ENCODE results near the gene ANKRD16. TPM values are rescaled to one million over a fixed set of nuclear protein-coding genes. Genes with fewer than 3 reads are reported as not detected.

ANKRD16 gene
- total and polyA plus RNA-seq, 2 of the 13 experiments (the other 11 are each of a cell fraction or from before 2014, with no cell fraction given): 8.0 to 11.4 TPM

DNA sequence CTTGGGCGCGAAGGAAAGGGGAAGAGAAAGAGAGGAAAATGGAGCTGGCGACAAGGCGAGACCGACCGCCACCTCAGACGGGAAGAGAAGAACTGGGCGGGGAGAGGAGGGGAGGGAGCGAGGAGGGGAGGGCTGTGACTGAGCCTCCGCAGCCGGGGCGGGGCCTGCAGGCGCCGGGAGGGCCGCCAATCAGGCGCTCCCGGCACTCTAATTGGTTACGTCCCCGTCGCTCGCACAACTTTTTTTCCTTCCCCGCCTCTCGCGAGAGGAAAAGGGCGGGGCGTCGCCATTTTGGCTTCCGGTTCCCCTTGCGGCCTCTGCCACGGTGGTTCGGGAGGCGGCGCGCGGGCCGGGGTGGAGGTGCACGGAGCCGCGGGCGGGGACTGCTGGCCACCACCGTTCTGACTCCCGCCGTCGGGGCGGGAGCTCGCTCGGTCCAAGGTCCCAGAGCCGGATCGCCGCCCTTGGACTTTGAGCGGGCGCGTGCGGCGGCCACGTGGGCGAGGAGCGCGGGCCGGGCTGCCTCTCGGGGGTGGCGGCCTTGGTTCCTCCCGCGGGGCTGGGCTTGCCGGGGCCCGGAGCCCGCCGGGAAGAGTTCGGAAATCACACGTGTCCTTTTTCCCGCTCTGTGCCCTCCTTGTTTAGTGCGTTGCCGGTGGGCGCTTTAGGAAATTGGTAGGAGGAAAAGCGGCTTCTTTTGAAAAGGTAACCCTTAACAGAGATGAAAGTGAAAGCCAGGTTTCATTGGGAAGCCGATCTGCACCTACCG is 76.2 kb downstream of the ANKRD16 start, which contains the start of gene GDI2 (continued):
- no peak for TF ChIP-seq NFE2 (CRISPR knock-in tag; IDR thresholded peaks at IDR 0.05)
- TF ChIP-seq, protein P1, sequence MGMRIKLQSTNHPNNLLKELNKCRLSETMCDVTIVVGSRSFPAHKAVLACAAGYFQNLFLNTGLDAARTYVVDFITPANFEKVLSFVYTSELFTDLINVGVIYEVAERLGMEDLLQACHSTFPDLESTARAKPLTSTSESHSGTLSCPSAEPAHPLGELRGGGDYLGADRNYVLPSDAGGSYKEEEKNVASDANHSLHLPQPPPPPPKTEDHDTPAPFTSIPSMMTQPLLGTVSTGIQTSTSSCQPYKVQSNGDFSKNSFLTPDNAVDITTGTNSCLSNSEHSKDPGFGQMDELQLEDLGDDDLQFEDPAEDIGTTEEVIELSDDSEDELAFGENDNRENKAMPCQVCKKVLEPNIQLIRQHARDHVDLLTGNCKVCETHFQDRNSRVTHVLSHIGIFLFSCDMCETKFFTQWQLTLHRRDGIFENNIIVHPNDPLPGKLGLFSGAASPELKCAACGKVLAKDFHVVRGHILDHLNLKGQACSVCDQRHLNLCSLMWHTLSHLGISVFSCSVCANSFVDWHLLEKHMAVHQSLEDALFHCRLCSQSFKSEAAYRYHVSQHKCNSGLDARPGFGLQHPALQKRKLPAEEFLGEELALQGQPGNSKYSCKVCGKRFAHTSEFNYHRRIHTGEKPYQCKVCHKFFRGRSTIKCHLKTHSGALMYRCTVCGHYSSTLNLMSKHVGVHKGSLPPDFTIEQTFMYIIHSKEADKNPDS (CRISPR knock-in tag; IDR thresholded peaks at IDR 0.05): peak; percentile 77; the same call in 1 of the 2 replicates
- TF ChIP-seq ZNF790 (CRISPR knock-in tag; IDR thresholded peaks at IDR 0.05; ENCODE audit: borderline replicate concordance): peak; percentile 95; the same call in 1 of the 2 replicates
- TF ChIP-seq, protein P2, sequence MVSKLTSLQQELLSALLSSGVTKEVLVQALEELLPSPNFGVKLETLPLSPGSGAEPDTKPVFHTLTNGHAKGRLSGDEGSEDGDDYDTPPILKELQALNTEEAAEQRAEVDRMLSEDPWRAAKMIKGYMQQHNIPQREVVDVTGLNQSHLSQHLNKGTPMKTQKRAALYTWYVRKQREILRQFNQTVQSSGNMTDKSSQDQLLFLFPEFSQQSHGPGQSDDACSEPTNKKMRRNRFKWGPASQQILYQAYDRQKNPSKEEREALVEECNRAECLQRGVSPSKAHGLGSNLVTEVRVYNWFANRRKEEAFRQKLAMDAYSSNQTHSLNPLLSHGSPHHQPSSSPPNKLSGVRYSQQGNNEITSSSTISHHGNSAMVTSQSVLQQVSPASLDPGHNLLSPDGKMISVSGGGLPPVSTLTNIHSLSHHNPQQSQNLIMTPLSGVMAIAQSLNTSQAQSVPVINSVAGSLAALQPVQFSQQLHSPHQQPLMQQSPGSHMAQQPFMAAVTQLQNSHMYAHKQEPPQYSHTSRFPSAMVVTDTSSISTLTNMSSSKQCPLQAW (CRISPR knock-in tag; IDR thresholded peaks at IDR 0.05): peak; percentile 67
- TF ChIP-seq ZNF766 (CRISPR knock-in tag; IDR thresholded peaks at IDR 0.05; ENCODE audit: borderline replicate concordance): peak; percentile 96; the same call in 1 of the 2 replicates
- 0 out of 2 replicates have a peak, but pooled peaks have one; percentile 9 for TF ChIP-seq SMAD9 (CRISPR knock-in tag; IDR thresholded peaks at IDR 0.05)
- no peak for TF ChIP-seq PAF1 (CRISPR knock-in tag; IDR thresholded peaks at IDR 0.05)
- TF ChIP-seq ZNF205 (CRISPR knock-in tag; IDR thresholded peaks at IDR 0.05): no peak; the same call in 1 of the 2 replicates
- TF ChIP-seq ZNF768 (CRISPR knock-in tag; IDR thresholded peaks at IDR 0.05): peak; percentile 79
- TF ChIP-seq STAT5B (CRISPR knock-in tag; IDR thresholded peaks at IDR 0.05): no peak
- TF ChIP-seq SALL2 (CRISPR knock-in tag; IDR thresholded peaks at IDR 0.05): peak; percentile 64; the same call in 1 of the 2 replicates
- TF ChIP-seq NR2F2 (IDR thresholded peaks at IDR 0.05; ENCODE audit: borderline replicate concordance, low read depth): no peak
- no peak; the same call in 1 of the 2 replicates for TF ChIP-seq RFX5 (IDR thresholded peaks at IDR 0.05; ENCODE audit: low read depth, low read length)
- TF ChIP-seq MAFG (CRISPR knock-in tag; IDR thresholded peaks at IDR 0.05): no peak; the same call in 1 of the 2 replicates
- peak; percentile 66; the same call in 1 of the 2 replicates for TF ChIP-seq ZNF121 (CRISPR knock-in tag; IDR thresholded peaks at IDR 0.05)
- peak; percentile 53; the same call in 1 of the 2 replicates for TF ChIP-seq ZNF839 (CRISPR knock-in tag; IDR thresholded peaks at IDR 0.05; ENCODE audit: borderline replicate concordance)
- TF ChIP-seq GABPA (IDR thresholded peaks at IDR 0.05; ENCODE audit: low read depth, low read length): peak; percentile 70
- TF ChIP-seq GABPA (CRISPR knock-in tag; IDR thresholded peaks at IDR 0.05; ENCODE audit: low read depth): peak; percentile 89
- peak; percentile 64 for TF ChIP-seq GATAD1 (CRISPR knock-in tag; IDR thresholded peaks at IDR 0.05)
- peak; percentile 96 for TF ChIP-seq SP4 (CRISPR knock-in tag; IDR thresholded peaks at IDR 0.05)
- TF ChIP-seq, protein P3, sequence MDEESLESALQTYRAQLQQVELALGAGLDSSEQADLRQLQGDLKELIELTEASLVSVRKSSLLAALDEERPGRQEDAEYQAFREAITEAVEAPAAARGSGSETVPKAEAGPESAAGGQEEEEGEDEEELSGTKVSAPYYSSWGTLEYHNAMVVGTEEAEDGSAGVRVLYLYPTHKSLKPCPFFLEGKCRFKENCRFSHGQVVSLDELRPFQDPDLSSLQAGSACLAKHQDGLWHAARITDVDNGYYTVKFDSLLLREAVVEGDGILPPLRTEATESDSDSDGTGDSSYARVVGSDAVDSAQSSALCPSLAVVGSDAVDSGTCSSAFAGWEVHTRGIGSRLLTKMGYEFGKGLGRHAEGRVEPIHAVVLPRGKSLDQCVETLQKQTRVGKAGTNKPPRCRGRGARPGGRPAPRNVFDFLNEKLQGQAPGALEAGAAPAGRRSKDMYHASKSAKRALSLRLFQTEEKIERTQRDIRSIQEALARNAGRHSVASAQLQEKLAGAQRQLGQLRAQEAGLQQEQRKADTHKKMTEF (CRISPR knock-in tag; IDR thresholded peaks at IDR 0.05): peak; percentile 98
- TF ChIP-seq, protein P4, sequence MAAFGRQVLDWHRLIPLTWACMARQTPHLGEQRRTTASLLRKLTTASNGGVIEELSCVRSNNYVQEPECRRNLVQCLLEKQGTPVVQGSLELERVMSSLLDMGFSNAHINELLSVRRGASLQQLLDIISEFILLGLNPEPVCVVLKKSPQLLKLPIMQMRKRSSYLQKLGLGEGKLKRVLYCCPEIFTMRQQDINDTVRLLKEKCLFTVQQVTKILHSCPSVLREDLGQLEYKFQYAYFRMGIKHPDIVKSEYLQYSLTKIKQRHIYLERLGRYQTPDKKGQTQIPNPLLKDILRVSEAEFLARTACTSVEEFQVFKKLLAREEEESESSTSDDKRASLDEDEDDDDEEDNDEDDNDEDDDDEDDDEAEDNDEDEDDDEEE (CRISPR knock-in tag; IDR thresholded peaks at IDR 0.05): peak; percentile 29
- peak; percentile 95 for TF ChIP-seq SPEN (CRISPR knock-in tag; IDR thresholded peaks at IDR 0.05; ENCODE audit: low read depth)
